Astrocyte of the cerebellum (primary cell): ENCODE data around the gene RANBP3.
A peak's percentile ranks its signal among the peaks of the same experiment; 100 is the strongest.
"Not testable (repeated sequence)": the region's sequence is repeated elsewhere in the genome, so short reads cannot be mapped to it uniquely, and the experiment has no call there.

Experiments used
- DNase-seq: peaks from one replicate; pipeline ENCODE4 v3.0.0-alpha.2; 2011; ENCODE audit warnings: low read depth
- H3K4me3 ChIP-seq: 2 replicates; pipeline ENCODE4 v1.5.1; 2011; ENCODE audit warnings: mild to moderate bottlenecking, low read depth, low read length, moderate library complexity
- in situ Hi-C: cut with HindIII; loops from 2 replicates; pipeline ENCODE4 v1.10.0; 2017; ENCODE audit warnings: low sequenced_read_pairs
- TF ChIP-seq, protein P1 (sequence below): IDR thresholded peaks from 2 replicates; pipeline ENCODE4 v1.5.1; 2012; ENCODE audit warnings: low read length, low read depth, moderate library complexity, mild to moderate bottlenecking; ENCODE audit errors: missing control alignments

Gene RANBP3, protein sequence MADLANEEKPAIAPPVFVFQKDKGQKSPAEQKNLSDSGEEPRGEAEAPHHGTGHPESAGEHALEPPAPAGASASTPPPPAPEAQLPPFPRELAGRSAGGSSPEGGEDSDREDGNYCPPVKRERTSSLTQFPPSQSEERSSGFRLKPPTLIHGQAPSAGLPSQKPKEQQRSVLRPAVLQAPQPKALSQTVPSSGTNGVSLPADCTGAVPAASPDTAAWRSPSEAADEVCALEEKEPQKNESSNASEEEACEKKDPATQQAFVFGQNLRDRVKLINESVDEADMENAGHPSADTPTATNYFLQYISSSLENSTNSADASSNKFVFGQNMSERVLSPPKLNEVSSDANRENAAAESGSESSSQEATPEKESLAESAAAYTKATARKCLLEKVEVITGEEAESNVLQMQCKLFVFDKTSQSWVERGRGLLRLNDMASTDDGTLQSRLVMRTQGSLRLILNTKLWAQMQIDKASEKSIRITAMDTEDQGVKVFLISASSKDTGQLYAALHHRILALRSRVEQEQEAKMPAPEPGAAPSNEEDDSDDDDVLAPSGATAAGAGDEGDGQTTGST

DNA sequence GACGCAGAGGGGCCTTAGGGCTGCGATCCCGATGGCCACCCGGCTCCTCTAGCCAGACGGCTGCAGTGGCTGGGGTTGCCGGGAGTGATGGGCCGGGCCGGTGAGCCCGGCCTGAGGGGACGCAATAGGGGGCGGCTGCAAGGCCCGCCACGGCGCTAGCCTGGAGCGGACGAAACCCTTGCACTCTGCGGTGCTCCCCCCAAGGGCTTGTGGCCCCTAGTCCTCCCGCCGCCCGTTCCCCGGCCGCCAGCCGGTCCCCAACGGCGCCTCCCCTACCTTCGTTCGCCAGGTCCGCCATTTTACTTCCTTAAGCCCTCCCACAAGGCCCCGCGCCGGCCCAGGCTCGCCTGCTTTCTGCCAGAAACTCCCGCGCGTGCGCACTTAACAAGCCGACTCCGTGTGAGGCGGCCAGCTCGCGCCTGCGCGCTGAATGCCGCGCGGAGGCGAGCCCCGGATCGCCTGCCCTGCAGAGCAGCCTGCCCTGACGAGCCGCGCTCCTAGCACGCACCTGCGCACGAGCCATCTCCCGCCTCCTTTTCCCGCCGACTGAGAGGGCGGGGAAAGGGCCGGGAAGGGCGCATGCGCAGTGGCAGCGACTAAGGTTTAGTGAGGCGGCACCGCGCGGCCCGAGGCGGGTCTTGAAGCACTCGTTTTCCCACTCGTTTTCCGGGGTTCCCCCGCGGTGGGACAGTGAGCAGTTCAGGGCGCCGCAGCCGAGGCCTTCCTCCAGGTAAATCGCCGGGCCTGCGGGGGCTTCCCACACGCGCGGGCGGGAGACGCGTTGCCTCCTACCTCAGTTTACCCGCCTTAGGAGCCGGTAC is at the start of gene RANBP3:
RANBP3 (minus strand) TSS at position 356 of the 821 bp plus-strand sequence; CDS start at position 298, 58 bp downstream.
- TF ChIP-seq, protein P1, sequence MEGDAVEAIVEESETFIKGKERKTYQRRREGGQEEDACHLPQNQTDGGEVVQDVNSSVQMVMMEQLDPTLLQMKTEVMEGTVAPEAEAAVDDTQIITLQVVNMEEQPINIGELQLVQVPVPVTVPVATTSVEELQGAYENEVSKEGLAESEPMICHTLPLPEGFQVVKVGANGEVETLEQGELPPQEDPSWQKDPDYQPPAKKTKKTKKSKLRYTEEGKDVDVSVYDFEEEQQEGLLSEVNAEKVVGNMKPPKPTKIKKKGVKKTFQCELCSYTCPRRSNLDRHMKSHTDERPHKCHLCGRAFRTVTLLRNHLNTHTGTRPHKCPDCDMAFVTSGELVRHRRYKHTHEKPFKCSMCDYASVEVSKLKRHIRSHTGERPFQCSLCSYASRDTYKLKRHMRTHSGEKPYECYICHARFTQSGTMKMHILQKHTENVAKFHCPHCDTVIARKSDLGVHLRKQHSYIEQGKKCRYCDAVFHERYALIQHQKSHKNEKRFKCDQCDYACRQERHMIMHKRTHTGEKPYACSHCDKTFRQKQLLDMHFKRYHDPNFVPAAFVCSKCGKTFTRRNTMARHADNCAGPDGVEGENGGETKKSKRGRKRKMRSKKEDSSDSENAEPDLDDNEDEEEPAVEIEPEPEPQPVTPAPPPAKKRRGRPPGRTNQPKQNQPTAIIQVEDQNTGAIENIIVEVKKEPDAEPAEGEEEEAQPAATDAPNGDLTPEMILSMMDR, result no peak
- peak within 1 kb of the TSS; percentile 91 for H3K4me3 ChIP-seq
- DNase-seq, result peak; percentile 98
- in situ Hi-C loops, result no loop called here

DNA sequence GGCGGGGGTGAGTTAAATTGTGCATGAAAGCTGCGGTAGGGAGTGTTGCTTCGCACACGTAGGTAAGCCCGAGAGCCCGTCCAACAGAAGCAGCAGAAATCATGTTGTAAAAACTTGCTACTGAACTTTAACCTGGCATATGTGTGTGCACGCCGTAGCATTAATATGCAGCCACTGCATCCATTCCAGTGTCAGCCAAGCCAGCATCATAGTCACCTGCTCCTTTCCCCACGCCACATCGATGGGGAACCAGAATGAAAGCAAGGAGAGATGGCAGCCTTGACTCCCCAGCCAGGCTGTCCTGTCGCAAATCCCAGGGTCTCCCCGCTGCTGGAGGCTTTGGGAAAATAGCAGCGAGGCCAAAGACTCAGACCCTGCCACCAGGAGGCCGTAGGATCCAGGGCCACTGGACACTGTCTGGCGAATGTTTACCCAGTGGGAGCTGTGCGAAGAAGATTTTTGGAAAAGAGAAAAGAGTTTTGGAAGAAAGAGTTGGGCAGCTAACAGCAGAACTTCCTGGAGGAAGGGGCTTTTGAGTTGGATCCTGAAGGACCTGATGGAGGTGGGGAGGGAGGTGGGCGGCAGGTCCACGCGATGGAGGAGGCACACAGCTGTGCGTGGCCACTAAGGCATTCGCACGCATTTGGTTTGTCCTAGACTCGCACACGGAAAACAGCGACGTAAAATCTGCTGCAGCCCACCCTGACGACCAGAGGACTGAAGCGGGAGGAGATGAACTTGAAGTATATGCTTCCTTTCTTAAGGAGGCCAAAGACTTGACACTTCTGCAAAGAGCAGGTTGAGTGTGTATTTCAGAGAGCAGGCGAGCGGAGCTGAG is 48.7 kb upstream of the RANBP3 start:
- DNase-seq, result no peak
- TF ChIP-seq, protein P1, result no peak
- H3K4me3 ChIP-seq, result no peak overlapping the region
- in situ Hi-C loops, result no loop called here

DNA sequence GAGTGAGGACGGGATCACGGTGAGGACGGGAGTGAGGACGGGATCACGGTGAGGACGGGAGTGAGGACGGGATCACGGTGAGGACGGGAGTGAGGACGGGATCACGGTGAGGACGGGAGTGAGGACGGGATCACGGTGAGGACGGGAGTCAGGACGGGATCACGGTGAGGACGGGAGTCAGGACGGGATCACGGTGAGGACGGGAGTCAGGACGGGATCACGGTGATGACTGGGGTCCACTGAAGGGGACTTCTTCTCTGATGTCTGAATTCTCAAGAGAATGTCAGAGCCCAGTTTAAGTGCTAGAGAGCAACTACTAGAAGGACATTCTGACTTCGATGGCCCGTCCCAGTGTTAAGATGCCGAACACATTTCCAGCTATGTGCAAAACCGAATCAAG is 46.8 kb upstream of the RANBP3 start:
- H3K4me3 ChIP-seq, DNase-seq, in situ Hi-C loops: not testable (repeated sequence)

DNA sequence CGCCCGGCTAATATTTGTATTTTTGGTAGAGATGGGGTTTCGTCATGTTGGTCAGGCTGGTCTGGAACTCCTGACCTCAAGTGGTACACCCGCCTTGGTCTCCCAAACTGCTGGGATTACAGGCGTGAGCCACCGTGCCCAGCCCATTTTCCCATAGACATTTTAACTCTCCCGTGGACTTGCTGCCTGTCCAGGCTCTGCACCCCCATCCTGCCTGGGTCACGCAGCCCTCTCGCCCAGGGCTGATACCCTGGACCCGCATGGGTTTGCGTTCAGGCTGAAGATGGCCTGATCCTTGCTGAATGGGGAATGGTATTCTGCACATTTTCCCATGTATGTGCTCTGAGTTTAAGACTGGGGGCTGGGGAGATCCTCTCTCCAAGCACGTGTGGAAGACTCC is 46.0 kb upstream of the RANBP3 start:
- TF ChIP-seq, protein P1, result no peak
- H3K4me3 ChIP-seq, result no peak overlapping the region
- no peak for DNase-seq
- in situ Hi-C loops, result no loop called here

DNA sequence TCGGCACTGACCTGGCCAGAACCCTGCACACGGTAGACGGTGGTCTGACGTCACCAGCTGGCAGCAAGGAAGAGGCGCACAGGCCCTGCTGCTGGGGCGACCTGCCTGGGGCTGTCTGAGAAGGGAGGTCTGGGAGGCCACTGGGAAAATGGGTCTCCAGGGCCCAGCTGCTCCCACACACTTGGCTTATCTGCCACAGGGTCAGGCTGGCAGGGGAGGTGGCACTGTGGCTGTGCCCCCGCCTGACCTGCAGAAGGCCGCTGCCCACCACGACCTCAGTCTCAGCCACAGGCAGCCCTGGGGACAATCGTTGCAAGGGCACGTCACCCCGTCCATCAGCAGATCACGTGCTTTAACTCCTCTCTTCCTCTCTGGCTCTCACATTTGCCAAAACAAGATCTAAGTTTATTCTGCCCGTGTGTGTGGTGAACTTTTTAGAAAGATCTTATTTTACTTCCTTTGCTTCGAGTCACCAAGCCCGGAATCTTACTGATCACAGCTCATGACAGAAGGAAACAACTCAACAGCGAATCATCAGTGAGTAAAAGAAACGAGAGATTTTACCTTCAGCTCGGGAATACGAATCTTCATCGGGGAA is 45.2 kb upstream of the RANBP3 start:
- in situ Hi-C loops, result no loop called here
- TF ChIP-seq, protein P1, result no peak
- H3K4me3 ChIP-seq, result no peak overlapping the region
- DNase-seq, result no peak

DNA sequence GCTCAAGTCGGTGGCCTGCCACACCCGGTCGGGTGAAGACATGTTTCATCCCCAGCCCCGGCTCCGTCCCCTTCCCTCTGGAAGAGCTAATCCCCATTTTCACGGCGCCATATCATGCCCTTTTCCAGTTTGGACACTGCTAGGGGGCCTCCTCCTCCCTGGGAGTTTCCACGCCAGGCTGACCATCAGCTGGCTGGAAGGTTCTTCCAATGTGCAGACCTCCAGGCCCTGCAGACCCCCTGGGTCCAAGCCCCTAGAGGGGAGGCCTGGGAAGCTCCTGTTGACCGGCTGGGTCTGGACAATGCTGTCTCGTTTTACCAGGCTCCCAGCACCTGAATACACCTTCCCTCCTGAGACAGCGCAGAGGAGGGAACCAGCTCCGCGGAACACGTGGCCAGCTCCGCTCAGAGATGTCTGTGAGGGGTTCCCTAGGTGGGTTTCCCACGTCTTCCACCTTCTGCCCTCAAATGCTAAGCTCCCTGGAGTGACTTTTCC is 44.7 kb upstream of the RANBP3 start:
- TF ChIP-seq, protein P1, result no peak
- no peak overlapping the region for H3K4me3 ChIP-seq
- DNase-seq, result no peak
- in situ Hi-C loops, result no loop called here
